ENCODE results near the gene WDR37. TPM values are rescaled to one million over a fixed set of nuclear protein-coding genes. Genes with fewer than 3 reads are reported as not detected.
"Not testable (repeated sequence)": the region's sequence is repeated elsewhere in the genome, so short reads cannot be mapped to it uniquely, and the experiment has no call there.

WDR37 gene
- total RNA-seq, 1 donor from 2014 or later, result 29.0 TPM

DNA sequence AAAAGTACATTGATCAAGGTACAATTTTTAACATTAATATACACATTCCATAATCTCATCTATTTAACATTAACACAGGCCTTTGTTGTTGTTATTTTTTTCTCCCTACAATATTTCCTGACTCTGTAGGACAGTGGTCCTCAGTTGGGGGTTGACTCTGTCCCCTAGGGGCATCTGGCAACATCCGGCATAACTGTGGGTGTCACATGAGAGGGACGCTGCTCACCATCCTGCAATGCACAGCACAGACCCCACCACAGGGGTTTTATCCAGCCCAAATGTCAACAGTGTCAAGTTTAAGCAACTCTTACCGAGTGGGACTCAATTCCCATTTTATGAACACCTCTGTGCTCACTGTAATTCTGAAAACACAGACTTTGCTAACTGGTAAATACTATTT lies 16.1 kb upstream of the WDR37 start:
- intact Hi-C loops (cut with micrococcal nuclease), result no loop called here

DNA sequence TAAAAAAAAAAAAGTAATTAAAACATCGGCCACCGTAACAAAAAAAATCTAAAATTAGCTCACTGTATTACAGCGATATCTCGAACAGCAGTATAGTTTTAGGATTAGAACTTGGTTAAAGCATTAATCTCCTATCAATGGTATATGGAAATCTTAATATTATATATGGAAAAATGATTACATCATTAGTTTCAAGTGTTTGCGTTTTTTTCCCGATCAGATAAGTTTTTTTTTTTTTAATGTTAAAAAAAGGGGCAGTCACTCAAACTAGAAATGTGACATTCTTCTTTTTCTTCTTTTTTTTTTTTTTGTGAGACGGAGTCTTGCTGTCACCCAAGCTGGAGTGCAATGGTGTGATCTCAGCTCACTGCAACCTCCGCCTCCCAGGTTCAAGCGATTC lies 14.7 kb upstream of the WDR37 start:
- intact Hi-C loops (cut with micrococcal nuclease), result no loop called here

DNA sequence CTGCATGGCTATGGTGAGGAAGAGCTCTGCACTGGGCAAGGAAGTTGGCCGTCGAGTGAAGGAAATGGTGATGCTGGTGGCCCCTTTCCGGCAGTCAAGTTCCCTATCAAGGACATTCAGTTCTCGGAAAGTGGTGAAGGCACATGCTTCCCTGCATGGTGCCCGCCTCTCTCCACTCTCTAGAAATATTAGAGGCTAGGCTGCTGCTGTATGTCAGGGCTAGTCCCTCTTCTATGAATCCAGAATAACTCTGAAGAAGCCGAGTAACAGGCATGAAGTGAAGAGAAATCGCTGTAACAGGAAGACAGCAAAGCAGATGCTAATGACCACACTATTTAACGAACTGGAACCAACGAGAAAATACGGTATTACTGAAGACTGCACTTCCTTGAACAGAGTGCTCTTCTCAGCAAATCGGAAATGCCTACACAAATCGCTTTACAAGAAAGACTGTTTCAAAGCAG lies 12.6 kb upstream of the WDR37 start:
- intact Hi-C loops (cut with micrococcal nuclease), result loop anchor here (1.0 to 2.0 kb wide), 2 partner anchors 27 to 55 kb away; partner anchors contain the start of gene GTPBP4

DNA sequence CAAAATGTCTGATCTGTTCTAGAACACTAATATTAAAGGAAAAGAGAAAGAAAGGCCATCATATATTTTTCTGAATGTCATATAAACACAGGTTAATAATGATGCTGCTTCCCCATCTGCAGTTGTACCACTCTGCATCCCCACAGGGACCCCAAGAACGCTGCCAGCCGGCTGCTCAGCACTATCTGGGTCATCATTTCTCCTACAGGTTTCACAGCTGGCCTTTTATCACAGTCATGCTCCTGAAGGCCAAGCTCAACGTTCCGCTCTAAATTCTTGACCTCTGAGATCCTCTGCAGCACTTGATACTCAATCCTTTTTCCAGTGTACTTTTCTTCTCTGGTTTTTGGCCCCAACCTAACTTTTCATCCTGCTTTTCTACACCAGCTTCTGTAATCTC lies 12.0 kb upstream of the WDR37 start:
- intact Hi-C loops (cut with micrococcal nuclease), result no loop called here

DNA sequence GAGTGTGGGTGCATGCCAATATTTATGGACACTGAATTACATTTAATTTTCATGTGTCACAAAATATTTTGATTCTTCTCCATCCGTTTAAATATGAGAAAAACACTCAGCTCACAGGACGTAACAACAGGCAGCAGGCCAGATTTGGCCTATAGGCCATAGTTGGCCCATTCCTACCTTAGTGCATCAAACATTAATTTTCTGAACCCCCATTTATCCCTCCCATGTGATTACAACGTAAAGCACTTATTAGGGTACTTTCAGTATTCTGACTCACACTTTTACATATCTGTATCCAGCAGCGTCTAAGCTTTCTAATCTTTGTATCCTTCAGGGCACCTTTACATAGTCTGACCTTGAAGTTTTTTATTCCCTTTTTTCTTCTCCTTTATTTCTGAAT lies 11.2 kb upstream of the WDR37 start:
- intact Hi-C loops (cut with micrococcal nuclease), result loop anchor here (5.0 kb wide), 1 partner anchor 908 kb away; the partner anchor contains the start of gene ZMYND11

DNA sequence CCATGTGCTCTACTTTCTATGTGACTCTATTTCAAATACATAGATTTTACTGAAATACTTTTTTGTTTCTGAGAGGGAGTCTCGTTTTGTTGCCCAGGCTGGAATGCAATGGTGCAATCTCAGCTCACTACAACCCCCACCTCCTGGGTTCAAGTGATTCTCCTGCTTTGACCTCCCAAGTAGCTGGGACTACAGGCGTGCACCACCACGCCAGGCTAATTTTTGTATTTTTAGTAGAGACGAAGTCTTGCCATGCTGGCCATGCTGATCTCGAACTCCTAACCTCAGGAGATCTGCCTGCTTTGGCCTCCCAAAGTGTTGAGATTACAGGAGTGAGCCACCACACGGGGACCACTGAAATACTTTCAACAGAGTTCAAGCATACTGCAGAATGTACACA lies 10.8 kb upstream of the WDR37 start:
- intact Hi-C loops (cut with micrococcal nuclease), result loop anchor here (5.0 kb wide), 1 partner anchor 908 kb away; the partner anchor contains the start of gene ZMYND11

DNA sequence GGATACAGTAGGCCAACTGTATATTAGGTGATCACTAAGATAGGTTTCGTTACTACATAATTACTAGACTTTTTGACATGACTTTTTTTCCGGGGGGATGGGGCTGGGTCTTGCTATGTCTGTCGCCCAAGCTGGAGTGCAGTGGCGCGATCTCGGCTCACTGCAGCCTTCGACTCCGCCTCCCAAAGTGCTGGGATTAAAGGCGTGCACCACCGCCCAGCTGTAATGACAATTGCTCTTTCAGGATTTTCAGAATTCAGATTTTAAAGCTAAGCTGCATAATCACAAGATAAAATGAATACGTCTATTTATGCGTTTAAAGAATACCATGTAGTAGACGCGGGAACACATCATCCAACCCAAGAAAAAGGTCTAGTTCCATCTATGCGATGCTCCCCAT lies 8.2 kb upstream of the WDR37 start:
- intact Hi-C loops (cut with micrococcal nuclease), result loop anchor here (1.0 to 5.0 kb wide), 2 partner anchors 8 to 911 kb away; partner anchors contain the start of genes WDR37 and ZMYND11

DNA sequence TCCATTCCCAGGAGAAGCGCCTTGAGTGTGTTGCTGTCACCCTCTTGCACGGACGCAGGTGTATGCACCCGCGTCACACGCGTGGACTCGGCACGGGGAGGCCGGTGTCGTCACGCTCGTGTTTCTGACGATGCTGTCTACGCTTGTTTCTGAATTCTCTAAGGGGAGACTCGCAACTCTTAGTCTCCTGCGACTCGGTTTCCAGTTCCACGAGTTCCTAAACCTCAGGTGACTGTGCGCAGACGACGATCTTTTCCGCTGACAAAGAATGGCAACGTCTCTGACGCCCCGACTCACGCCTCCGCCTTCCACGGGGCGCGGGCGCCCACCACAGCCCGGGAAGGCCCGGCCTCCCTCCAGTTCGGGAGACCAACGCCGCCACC lies 7.8 kb upstream of the WDR37 start:
- intact Hi-C loops (cut with micrococcal nuclease), result loop anchor here (1.0 to 5.0 kb wide), 2 partner anchors 8 to 911 kb away; partner anchors contain the start of genes WDR37 and ZMYND11

DNA sequence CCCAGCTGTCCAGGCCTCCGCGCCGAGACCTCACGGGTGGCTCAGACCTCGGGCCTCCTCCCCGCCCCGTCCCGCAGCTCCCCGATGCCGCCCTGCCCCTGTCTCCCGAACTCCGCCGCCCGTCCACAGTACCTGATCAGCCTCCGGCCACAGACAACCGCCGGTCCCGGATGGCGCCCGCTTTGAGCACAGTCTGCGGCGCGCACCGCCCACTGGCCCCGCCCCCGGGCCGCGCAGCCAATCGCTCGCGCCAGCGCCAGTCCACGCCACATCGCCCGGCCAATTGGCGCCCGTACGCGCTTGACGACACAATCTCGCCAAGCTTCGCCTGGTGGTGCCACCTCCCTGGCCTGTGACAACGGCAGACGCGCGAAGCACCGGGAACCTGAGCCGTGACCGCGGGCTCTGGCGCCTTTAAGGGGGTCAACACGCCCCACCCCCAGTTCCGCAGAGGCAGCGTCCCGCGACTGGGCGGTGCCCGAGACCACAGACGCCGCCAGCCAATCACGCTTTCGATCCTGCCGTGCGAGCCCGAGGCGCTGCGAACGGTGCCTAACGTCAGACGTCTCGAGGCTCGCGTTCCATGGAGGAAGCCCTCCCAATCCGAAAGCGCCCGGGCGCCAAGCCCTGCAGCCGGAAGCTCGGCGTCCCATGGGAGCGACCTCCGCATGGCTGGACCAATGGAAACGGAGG lies 7.3 kb upstream of the WDR37 start, which contains the start of gene IDI1:
TSS of gene IDI1 (minus strand) at position 388 of the 693 bp plus-strand sequence. CDS start at position 272, 116 bp downstream.
- intact Hi-C loops (cut with micrococcal nuclease), result loop anchor here (1.0 to 5.0 kb wide), 5 partner anchors 7 to 912 kb away; partner anchors contain the start of genes GTPBP4, LARP4B, WDR37 and ZMYND11

DNA sequence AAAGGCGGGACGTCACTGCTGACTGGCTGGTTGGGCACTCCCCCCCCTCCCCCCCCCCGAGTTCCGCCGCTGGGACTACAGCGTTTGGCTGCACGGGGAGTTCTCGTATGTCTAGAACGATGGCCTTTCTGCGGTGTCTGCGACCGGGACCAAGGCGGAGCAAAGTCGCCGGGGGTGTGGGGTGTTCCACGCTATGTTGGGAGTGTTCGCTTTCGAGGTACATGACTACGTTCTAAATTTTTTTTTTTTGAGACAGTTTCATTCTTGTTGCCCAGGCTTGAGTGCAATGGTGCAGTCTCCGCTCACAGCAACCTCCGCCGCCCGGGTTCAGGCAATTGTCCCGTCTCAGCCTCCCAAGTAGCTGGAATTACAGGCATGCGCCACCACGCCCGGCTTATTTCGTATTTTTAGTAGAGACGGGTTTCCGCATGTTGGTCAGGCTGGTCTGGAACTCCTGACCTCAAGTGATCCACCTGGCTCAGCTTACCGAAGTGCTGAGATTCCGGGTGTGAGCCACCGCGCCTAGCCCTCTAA lies 6.7 kb upstream of the WDR37 start:
- intact Hi-C loops (cut with micrococcal nuclease), result loop anchor here (1.0 to 5.0 kb wide), 4 partner anchors 61 to 912 kb away; partner anchors contain the start of genes GTPBP4, LARP4B and ZMYND11

DNA sequence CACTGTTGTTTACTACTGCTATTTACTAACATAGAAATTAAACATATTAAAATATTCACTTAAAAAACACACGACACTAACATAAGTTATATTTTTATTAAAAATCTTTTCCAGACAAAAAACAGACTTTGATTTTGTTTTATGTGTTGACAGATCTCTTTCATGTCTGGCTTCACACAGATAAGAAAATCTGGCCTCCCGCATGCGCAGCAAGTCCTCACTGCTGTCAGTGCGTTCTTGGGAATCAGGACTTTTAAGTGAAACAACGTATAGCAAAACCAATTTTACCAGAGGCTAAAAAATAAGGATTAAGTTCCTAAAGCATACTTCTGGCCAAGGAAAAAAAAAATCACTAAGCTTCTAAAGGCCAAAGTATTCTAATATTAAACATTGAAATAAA lies 6.0 kb upstream of the WDR37 start:
- intact Hi-C loops (cut with micrococcal nuclease), result no loop called here

DNA sequence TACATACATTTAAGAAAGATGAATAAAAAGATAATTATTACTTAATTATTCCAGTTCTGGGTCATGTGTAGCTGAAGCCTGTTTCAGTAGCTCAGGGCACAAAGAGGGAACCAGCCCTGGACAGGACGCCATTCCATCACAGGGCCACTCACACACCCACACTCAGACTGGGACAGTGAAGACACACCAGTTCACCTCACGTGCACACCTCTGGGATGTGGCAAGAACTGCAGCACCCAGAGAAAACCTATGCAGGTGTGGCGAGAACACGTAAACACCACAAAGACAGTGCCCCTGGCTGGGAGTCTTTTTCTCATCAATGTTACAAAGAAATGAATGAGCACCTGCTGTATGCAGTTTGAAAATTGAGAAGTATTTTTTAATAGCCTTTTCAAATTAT lies 5.6 kb upstream of the WDR37 start:
- intact Hi-C loops (cut with micrococcal nuclease), result no loop called here

DNA sequence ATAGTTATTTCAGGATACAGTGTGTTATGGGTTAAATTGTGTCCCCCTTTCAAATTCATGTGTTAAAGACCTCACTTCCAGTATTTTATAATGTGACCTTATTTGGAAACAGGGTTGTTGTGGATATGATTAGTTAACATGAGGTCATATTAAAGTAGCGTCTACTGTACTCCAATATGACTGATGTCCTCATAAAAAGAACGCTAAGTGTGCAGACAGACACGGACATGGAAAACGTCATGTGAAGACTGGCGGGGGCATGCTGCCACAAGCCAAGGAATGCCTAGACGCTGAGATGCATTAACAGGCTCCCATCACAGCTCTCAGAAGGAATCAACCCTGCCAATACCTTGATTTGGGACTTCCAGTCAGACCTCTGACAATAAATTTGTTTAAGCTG lies 1.5 kb upstream of the WDR37 start:
- intact Hi-C loops (cut with micrococcal nuclease), result no loop called here

DNA sequence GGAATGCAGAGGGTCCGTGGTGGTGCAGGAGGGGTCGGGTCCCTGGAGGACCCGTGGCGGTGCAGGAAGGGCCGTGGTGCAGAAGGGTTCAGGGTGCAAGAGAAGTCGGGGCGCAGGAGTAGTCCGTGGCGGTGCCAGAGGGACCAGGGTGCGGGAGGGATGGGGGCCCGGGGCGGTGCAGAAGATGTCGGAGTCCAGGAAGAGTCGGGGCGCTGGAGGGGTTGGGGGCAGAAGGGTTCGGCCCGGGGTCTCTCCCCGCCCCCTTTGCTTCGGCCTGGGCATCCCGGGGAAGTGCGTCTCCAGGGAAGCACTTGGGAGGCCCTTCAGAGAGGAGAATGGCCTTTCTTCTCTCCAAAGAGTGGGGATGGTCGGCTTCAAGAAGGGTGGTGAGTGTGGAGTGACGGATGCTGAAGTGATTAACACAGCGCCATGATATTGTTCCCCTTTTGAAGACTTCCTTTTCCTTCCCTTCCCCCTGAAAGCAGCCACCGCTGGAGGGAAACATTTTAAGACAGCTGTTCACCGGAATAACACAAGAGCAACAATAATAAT lies 997 bp downstream of the WDR37 start:
- intact Hi-C loops (cut with micrococcal nuclease), result no loop called here

DNA sequence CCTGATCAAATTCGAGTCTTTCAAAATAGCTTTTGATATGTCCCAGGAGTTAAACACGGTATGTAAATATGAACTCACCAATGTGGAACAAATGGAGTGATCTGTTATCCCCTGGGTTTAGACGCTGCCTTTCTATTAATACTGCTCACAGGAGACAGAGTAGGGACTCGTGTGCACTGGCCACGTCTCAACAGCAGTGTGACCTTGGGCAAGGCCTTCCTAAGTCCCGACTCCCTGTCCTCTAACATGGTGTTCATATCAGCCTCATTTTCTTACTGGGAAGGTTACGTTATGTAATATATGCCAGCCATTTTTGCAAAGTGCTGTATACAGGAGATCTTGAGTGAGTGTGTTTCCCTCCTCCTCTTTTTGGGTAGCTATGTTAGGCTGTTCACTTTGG lies 1.8 kb downstream of the WDR37 start:
- intact Hi-C loops (cut with micrococcal nuclease), result no loop called here

DNA sequence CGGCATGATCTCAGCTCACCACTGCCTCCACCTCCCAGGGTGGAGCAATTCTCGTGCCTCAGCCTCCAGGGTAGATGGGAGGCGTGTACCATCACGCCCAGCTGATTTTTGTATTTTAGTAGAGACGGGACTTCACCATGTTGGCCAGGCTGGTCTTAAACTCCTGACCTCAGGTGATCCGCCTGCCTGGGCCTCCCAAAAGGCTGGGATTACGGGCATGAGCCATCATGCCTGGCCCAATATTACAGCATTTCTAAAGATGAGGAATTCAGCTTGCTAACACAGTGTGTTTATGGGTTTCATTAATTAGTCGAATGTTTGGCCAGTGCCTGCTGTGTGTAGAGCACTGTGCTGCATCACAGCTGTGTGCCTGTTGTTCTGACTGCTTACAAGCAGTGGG lies 3.7 kb downstream of the WDR37 start:
- intact Hi-C loops (cut with micrococcal nuclease), result no loop called here

DNA sequence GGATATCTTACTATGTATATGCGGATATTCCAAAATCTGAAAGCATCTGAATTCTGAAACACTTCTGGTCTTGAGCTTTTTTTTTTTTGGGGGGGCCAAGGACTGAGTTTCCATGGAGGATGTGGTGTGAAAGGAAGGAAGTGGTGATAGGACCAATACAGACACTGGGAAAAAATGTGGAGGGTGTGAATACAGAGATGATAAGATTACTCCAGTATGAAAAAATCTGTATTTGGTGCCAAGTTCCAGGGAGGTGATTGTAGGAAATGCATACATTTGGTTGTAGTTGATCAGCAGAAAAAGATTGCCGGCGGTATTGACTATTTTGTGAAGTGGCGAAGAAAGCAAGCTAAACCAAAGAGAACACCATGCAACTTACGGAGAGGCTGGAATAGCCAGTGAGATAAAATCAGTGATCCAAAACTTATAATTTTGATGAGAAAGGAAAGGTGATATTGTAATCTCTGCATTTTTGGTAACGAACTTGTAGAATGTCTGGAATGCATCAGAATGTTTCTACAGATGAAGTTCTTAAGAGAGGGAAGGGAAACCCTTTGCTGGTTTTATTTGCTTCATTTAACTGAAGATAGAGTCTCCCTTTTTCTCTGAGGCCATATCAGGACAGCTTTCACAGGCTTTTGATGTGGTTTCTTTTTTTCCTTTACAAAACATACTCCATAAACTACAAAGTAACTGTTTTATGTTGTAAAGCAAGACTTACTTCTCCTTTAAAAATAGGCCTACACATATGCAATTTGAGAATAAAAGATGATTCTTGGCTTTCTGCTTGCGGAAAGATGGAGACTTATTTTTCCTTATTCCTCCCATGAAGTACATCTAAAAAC lies 6.0 kb downstream of the WDR37 start:
- intact Hi-C loops (cut with micrococcal nuclease), result no loop called here

DNA sequence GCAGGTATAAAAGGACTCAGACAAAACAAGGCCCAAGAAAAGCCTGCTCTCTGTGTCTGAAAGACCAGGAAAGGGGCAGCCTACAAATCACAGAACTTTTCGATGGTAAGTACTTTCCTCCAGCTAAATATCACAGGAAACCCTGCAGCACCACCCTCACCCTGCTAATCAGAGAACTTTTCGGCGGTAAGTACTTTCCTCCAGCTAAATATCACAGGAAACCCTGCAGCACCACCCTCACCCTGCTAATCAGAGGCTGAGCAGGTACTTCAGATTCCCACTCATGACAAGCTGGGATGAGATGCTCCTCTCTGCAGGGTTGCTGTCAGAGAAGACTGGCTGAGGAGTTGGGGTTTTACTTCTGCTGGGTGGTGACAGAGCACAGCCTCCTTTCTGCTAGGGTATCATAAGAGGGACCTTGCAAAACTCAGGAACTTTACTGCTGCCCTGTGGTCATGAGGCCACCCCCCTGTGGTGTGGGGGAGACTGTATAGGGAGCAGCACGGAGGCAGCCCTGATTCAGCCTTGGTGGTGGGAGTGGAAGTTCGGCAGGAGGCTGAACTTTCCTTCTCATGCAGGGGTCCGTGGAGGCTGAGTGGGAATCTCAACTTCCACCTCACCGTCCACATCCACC lies 7.2 kb downstream of the WDR37 start:
- intact Hi-C loops (cut with micrococcal nuclease), result no loop called here

DNA sequence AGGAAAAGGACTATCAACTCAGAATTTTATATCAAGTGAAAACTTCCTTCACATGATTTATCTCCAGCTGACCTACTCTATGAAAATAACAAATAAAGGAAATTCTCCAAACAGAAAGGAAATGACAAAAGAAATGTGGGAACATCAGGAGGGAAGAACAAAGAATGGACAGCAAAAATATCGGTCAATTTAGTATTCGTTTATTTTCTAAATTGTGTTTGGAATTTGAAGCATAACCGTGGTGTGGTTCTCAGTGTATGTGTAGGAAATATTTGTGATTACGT lies 8.7 kb downstream of the WDR37 start:
- intact Hi-C loops (cut with micrococcal nuclease), result no loop called here

DNA sequence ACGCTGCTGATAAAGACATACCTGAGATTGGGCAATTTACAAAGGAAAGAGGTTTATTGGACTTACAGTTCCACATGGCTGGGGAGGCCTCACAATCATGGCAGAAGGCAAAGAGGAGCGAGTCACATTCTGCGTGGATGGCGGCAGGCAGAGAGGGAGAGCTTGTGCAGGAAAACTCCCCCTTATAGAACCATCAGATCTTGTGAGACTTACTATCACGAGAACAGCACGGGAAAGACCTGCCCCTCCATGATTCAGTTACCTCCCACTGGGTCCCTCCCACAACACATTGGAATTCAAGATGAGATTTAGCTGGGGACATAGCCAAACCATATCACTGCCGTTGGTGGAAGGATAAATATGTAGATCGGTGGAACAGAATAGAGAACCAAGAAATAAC lies 10.5 kb downstream of the WDR37 start:
- intact Hi-C loops (cut with micrococcal nuclease), result not testable (repeated sequence)

Measured in T-helper 1 cell treated with Interleukin-12 subunit alpha and Interleukin-12 subunit beta and Interleukin-4 antibody, amounts not matched to agents 30 ng/mL and 1 ng/mL, for 36 hours (primary cell).